Endodermal cell (in vitro differentiated cells): ENCODE data around the gene ZNF592. TPM values are rescaled to one million over a fixed set of nuclear protein-coding genes. Genes with fewer than 3 reads are reported as not detected.

Experiments used
- DNase-seq: peaks from one replicate; pipeline ENCODE4 v3.0.0-alpha.2; 2017
- H3K27ac ChIP-seq: 2 replicates; pipeline ENCODE4 v1.5.1; 2013; ENCODE audit warnings: mild to moderate bottlenecking, low read depth, low read length, moderate library complexity
- H3K27me3 ChIP-seq: 2 replicates; pipeline ENCODE4 v1.6.1; 2013; ENCODE audit warnings: mild to moderate bottlenecking, low read length, moderate library complexity; ENCODE audit not compliant: insufficient read depth, control insufficient read depth, poor library complexity, severe bottlenecking
- H3K36me3 ChIP-seq: 2 replicates; pipeline ENCODE4 v1.7.0; 2013; ENCODE audit warnings: mild to moderate bottlenecking, low read length, moderate library complexity; ENCODE audit not compliant: control insufficient read depth, insufficient read depth
- H3K4me1 ChIP-seq: one replicate; pipeline ENCODE4 v1.7.0; 2013; ENCODE audit warnings: low read length; ENCODE audit not compliant: control insufficient read depth, insufficient read depth
- H3K4me3 ChIP-seq: 2 replicates; pipeline ENCODE4 v1.5.1; 2013; ENCODE audit warnings: mild to moderate bottlenecking, low read length, moderate library complexity
- H3K9ac ChIP-seq: 2 replicates; pipeline ENCODE4 v1.6.1; 2013; ENCODE audit warnings: mild to moderate bottlenecking, low read length, moderate library complexity; ENCODE audit not compliant: poor library complexity, severe bottlenecking; ENCODE audit errors: extremely low read depth
- H3K9me3 ChIP-seq: 2 replicates; pipeline ENCODE4 v1.6.1; 2013; ENCODE audit warnings: mild to moderate bottlenecking, low read length, moderate library complexity; ENCODE audit not compliant: control insufficient read depth
- H3K27ac Mint-ChIP-seq: 2 replicates; pipeline ENCODE4 v1.8.0; 2020; ENCODE audit warnings: mixed read lengths
- H3K27me3 Mint-ChIP-seq: 2 replicates; pipeline ENCODE4 v1.8.0; 2021; ENCODE audit warnings: mild to moderate bottlenecking, mixed read lengths; ENCODE audit not compliant: insufficient read depth
- H3K36me3 Mint-ChIP-seq: 2 replicates; pipeline ENCODE4 v1.8.0; 2020; ENCODE audit warnings: low read depth, mixed read lengths
- H3K4me1 Mint-ChIP-seq: 2 replicates; pipeline ENCODE4 v1.8.0; 2020; ENCODE audit warnings: mixed read lengths
- H3K4me3 Mint-ChIP-seq: 2 replicates; pipeline ENCODE4 v1.8.0; 2020; ENCODE audit warnings: mild to moderate bottlenecking, moderate library complexity, mixed read lengths
- H3K9me3 Mint-ChIP-seq: 2 replicates; pipeline ENCODE4 v1.8.0; 2020; ENCODE audit warnings: mild to moderate bottlenecking, mixed read lengths
- whole genome bisulfite sequencing, 2 experiments: methylation state at CpG; one replicate each; pipeline versions ENCODE4 v1.1.5 to v1.1.7; 2013; ENCODE audit warnings: missing lambda C conversion rate in 2 of 2, mixed read lengths in 1 of 2; ENCODE audit not compliant: insufficient coverage in 1 of 2, insufficient read length in 1 of 2; 5-methylcytosine and 5-hydroxymethylcytosine counted together
- total RNA-seq, 2 donors: library from RNA; stranded (reverse); fragmentation: NEBNext Ultra II Directional in 1 of 2; extraction: Animal tissue kit (Norgen Biotek cat#: 25700) in 1 of 2; gene quantifications; 2 replicates in 1 of 2; 3 replicates in 1 of 2; pipeline ENCODE4 v1.2.1, GENCODE V29; 2021
- TF ChIP-seq, protein P1 (sequence below): fragments of 200-600 bp; sonication (generic); conservative IDR thresholded peaks from 2 replicates; pipeline ENCODE4 v1.5.0; 2021; ENCODE audit warnings: antibody characterized with exemption, mild to moderate bottlenecking

The ZNF592 gene
- total RNA-seq, 2 donors from 2014 or later, result 33.3 to 35.2 TPM

DNA sequence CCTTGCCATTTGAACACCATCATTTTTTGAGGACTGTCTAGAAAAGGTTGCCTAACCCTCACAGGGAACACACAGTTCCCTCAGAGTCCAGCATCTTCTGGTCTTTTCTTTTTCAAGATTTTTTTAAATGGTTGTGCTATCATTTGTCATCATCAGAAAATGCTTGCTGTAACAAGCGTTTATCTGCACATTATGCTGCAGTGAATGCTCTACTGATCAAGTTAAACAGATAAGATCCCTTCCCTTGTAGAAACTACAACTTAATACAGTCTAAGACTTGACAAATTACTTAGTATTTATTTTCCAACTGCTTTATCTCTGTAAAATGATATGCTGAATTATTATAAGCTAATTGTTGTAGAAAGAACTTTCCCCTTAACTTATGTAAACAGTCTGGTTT is 56.8 kb downstream of the ZNF592 start:
- Mint-ChIP-seq H3K4me3 (no peak overlapping the region), H3K36me3 (peaks cover 37% of the 10 kb centered on the region), H3K4me1 (no peaks in the 10 kb centered on the region), H3K9me3 (no peaks in the 10 kb centered on the region), H3K27ac (no peak overlapping the region), H3K27me3 (no peaks in the 10 kb centered on the region)
- H3K4me3 ChIP-seq, result no peak overlapping the region
- H3K27me3 ChIP-seq, result no peaks in the 10 kb centered on the region
- TF ChIP-seq, protein P1, sequence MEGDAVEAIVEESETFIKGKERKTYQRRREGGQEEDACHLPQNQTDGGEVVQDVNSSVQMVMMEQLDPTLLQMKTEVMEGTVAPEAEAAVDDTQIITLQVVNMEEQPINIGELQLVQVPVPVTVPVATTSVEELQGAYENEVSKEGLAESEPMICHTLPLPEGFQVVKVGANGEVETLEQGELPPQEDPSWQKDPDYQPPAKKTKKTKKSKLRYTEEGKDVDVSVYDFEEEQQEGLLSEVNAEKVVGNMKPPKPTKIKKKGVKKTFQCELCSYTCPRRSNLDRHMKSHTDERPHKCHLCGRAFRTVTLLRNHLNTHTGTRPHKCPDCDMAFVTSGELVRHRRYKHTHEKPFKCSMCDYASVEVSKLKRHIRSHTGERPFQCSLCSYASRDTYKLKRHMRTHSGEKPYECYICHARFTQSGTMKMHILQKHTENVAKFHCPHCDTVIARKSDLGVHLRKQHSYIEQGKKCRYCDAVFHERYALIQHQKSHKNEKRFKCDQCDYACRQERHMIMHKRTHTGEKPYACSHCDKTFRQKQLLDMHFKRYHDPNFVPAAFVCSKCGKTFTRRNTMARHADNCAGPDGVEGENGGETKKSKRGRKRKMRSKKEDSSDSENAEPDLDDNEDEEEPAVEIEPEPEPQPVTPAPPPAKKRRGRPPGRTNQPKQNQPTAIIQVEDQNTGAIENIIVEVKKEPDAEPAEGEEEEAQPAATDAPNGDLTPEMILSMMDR, result no peak
- no peaks in the 10 kb centered on the region for H3K9me3 ChIP-seq
- H3K9ac ChIP-seq, result no peak overlapping the region
- WGBS, 2 experiments, result 89 to 100% methylated on average over 1 of the region's 1 CpG
- no peak for DNase-seq
- no peak overlapping the region for H3K27ac ChIP-seq
- H3K36me3 ChIP-seq, result peaks cover 70% of the 10 kb centered on the region
- H3K4me1 ChIP-seq, result no peaks in the 10 kb centered on the region

DNA sequence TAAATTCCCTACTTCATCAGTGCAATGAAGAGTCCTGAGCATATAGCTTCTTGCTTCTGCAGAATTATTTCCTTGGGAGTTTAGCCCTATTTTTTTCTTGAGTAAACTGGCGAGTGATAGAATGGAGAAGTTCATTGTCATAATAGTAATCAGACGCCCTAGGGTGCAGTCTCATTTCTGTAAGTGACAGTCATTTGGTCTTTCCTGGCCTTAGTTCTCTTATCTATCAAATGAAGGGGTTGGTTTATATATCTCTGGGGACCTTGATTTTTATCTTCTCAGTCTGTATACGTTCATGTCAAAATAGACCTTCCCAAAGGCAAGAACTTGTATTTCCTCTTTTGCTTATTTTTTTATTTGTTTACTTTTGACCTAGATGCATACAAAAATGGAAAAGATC is 58.8 kb downstream of the ZNF592 start:
- no peak overlapping the region for H3K27ac Mint-ChIP-seq
- DNase-seq, result no peak
- Histone ChIP-seq H3K27ac (no peak overlapping the region), H3K4me3 (no peak overlapping the region), H3K9me3 (no peaks in the 10 kb centered on the region), H3K9ac (no peak overlapping the region), H3K4me1 (no peaks in the 10 kb centered on the region), H3K36me3 (peaks cover 51% of the 10 kb centered on the region), H3K27me3 (no peaks in the 10 kb centered on the region)
- H3K27me3 Mint-ChIP-seq, result no peaks in the 10 kb centered on the region
- no peak overlapping the region for H3K4me3 Mint-ChIP-seq
- H3K4me1 Mint-ChIP-seq, result no peaks in the 10 kb centered on the region
- peaks cover 29% of the 10 kb centered on the region for H3K36me3 Mint-ChIP-seq
- 83 to 95% methylated on average over 2 to 3 of the region's 3 CpGs for WGBS, 2 experiments
- TF ChIP-seq, protein P1, result no peak
- H3K9me3 Mint-ChIP-seq, result no peaks in the 10 kb centered on the region

DNA sequence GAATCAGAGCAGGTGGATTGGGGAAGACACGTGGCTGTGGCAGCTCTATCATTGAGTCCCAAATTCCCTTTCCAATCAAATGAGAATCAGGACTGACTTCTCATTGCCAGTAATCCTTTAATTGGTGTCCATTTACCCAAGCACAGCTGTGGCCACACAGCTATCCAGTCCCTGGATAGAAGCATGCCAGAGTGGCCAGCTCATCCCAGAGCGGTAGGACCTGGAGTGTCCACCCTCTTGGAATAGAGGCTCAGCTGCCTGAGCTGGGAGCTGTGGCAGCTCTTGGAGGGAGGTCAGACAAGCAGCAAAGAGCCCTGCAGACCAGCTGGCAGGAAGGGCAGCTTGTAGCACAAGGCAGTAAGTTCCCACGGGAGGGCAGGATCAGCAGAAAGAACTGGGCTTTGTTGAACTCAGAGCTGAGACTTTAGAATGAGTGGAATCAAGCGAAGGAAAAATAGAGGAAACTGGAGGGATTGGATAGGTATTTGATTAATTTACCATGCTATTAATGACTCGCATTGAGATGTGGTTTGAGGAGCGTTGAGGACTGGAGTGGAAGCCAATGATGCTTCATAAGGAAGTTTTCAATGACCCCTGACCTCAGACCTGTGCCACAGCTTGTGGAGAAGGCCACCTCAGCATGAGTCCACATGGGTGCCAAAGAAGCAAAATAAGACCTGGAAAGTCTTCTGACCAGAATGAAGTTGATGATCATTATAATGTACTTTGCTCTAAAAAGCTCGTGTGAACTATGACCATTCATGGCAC is 61.9 kb downstream of the ZNF592 start:
- Histone ChIP-seq H3K4me1 (no peaks in the 10 kb centered on the region), H3K36me3 (peaks cover 29% of the 10 kb centered on the region), H3K27me3 (no peaks in the 10 kb centered on the region), H3K9ac (no peak overlapping the region), H3K4me3 (no peak overlapping the region), H3K27ac (no peak overlapping the region), H3K9me3 (no peaks in the 10 kb centered on the region)
- Mint-ChIP-seq H3K27me3 (no peaks in the 10 kb centered on the region), H3K4me3 (no peak overlapping the region), H3K4me1 (no peaks in the 10 kb centered on the region), H3K27ac (no peak overlapping the region), H3K36me3 (peaks cover 19% of the 10 kb centered on the region), H3K9me3 (no peaks in the 10 kb centered on the region)
- 94 to 100% methylated on average over 7 of the region's 7 CpGs for WGBS, 2 experiments
- TF ChIP-seq, protein P1, result no peak
- DNase-seq, result peak; percentile 35
